Measurements from ENCODE around the gene SMARCB1. TPM values are rescaled to one million over a fixed set of nuclear protein-coding genes. Genes with fewer than 3 reads are reported as not detected.

SMARCB1 gene
- total RNA-seq, 4 donors from 2014 or later, result 33.7 to 61.3 (median 54.7) TPM

DNA sequence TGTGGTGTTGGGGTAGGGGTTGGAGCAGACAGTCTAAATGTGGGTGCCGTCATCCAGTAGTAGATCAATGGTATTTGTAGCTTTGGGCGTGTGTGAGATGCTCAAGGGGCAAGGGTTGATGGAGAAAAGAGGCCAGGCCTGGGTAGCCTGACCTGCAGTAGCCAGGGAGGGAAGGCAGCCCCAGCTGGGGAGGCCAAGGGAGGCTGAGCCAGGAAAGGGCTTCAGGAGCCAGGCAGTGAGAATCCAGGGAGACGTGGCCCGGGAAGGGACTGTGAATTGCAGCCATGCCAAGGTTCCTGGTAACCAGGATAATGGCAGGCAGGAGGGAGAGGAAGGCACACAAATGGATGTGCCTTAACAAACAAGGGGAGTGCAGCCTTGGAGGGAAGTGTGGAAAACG lies 54.5 kb downstream of the SMARCB1 start:
- 68 to 83% methylated on average over 2 to 5 of the region's 5 CpGs for WGBS, 2 donors (ENCODE audit: low coverage in 1 of 2)

DNA sequence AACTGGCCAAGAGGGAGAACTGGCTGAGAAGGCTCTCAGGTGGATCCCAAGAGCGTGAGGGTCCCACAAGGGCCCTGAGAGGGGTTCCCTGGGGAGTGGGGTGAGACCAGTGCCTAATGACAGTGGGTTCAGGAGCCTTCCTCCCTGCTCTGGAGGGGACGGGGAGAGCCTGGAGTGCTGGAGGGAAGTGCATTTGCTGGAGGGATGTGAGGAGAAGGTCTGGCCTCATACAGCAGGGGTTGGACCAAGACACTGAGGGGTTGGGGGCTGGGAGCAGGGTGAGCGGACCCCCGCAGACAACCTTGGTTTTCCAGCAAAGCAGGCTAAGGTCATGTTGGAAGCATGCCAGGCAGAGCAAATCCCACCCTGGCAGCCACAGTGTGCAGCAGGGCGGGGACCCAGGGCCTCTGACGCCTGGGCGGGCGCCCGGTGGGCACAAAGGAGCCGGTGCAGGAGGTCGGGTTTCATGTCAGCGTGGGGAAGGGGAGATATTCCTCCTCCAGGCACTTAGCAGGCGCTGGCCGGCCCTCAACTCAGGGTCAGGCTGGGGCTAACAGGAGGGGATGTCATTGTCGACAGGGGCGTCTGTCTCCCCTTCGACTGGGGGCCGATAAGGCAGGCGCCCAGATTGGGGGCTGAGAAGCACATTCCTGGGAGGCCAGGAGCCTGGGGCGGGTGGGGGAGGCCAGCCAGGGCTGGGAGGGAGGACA lies 55.1 kb downstream of the SMARCB1 start:
- TF ChIP-seq POLR2AphosphoS5 (IDR thresholded peaks at IDR 0.05), result no peak
- TF ChIP-seq EP300 (IDR thresholded peaks at IDR 0.05; ENCODE audit: low read depth), result no peak
- TF ChIP-seq, protein P1, sequence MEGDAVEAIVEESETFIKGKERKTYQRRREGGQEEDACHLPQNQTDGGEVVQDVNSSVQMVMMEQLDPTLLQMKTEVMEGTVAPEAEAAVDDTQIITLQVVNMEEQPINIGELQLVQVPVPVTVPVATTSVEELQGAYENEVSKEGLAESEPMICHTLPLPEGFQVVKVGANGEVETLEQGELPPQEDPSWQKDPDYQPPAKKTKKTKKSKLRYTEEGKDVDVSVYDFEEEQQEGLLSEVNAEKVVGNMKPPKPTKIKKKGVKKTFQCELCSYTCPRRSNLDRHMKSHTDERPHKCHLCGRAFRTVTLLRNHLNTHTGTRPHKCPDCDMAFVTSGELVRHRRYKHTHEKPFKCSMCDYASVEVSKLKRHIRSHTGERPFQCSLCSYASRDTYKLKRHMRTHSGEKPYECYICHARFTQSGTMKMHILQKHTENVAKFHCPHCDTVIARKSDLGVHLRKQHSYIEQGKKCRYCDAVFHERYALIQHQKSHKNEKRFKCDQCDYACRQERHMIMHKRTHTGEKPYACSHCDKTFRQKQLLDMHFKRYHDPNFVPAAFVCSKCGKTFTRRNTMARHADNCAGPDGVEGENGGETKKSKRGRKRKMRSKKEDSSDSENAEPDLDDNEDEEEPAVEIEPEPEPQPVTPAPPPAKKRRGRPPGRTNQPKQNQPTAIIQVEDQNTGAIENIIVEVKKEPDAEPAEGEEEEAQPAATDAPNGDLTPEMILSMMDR (IDR thresholded peaks at IDR 0.05), result no peak
- no peak for TF ChIP-seq POLR2A (IDR thresholded peaks at IDR 0.05)
- Histone ChIP-seq H3K9me3 (no peaks in the 10 kb centered on the region), H3K4me1 (peaks cover 15 to 34% (median 19%) of the 10 kb centered on the region in 4 donors), H3K36me3 (no peaks in the 10 kb centered on the region), H3K27me3 (no peaks in the 10 kb centered on the region), H3K27ac (peak overlapping the region in 2 of 4 donors; percentile 30 to 32), H3K4me3 (no peak overlapping the region)
- intact Hi-C loops (cut with DNase I; ENCODE audit: low total_unique reads), result no loop called here
- in situ Hi-C loops (cut with MboI; ENCODE audit: low pct_ligation_motif_present in 1 of 4, low pct_unique_long_range_greater_than_20kb in 1 of 4, low sequenced_read_pairs in 3 of 4), result loop anchor here in 2 of 4 donors (10.0 to 25.0 kb wide), 2 partner anchors 57 to 305 kb away; partner anchors contain the start of gene SMARCB1 (in 2 of the 2)
- 88 to 100% methylated on average over 1 to 20 of the region's 20 CpGs for WGBS, 2 donors (ENCODE audit: low coverage in 1 of 2)
- DNase-seq, result no peak

More for the DNA sequence above, 54.5 kb downstream of the SMARCB1 start:
- Histone ChIP-seq H3K4me1 (peaks cover 15 to 34% (median 19%) of the 10 kb centered on the region in 4 donors), H3K27me3 (no peaks in the 10 kb centered on the region), H3K27ac (peak overlapping the region in 2 of 4 donors; percentile 30 to 32), H3K36me3 (no peaks in the 10 kb centered on the region), H3K9me3 (no peaks in the 10 kb centered on the region), H3K4me3 (no peak overlapping the region)
- DNase-seq, result no peak
- TF ChIP-seq, protein P1 (IDR thresholded peaks at IDR 0.05), result no peak
- TF ChIP-seq POLR2AphosphoS5 (IDR thresholded peaks at IDR 0.05) (no peak), POLR2A (IDR thresholded peaks at IDR 0.05) (no peak), EP300 (IDR thresholded peaks at IDR 0.05; ENCODE audit: low read depth) (no peak)
- intact Hi-C loops (cut with DNase I; ENCODE audit: low total_unique reads) (no loop called here), in situ Hi-C loops (cut with MboI; ENCODE audit: low pct_ligation_motif_present in 1 of 4, low pct_unique_long_range_greater_than_20kb in 1 of 4, low sequenced_read_pairs in 3 of 4) (loop anchor here in 2 of 4 donors (10.0 to 25.0 kb wide), 2 partner anchors 56 to 304 kb away; partner anchors contain the start of gene SMARCB1 (in 2 of the 2))

DNA sequence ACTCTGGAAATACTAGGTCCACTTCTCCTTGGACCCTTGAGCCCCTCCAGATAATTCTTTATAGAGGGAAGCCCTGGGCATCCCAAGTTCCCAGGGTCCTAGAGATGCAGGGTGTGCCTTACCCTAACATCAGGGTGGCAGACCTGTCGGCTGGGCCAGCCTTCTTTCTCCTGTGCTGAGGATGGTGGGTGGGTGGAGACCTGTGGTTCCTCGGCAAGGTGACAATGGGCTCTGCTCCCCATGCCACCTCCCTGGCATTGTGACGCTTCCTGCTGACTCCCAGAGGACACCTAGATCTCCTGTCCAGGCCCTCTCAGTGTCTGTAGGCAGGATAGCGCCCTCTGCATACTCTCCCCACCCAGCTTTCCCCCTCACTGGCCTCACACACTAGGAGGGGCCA lies 55.8 kb downstream of the SMARCB1 start:
- in situ Hi-C loops (cut with MboI; ENCODE audit: low pct_ligation_motif_present in 1 of 4, low pct_unique_long_range_greater_than_20kb in 1 of 4, low sequenced_read_pairs in 3 of 4), result loop anchor here in 2 of 4 donors (10.0 to 25.0 kb wide), 2 partner anchors 58 to 305 kb away; partner anchors contain the start of gene SMARCB1 (in 2 of the 2)
- H3K27ac ChIP-seq, result peak overlapping the region in 2 of 4 donors; percentile 32 to 80
- 83% methylated on average over 1 to 4 of the region's 4 CpGs for WGBS, 2 donors (ENCODE audit: low coverage in 1 of 2)

DNA sequence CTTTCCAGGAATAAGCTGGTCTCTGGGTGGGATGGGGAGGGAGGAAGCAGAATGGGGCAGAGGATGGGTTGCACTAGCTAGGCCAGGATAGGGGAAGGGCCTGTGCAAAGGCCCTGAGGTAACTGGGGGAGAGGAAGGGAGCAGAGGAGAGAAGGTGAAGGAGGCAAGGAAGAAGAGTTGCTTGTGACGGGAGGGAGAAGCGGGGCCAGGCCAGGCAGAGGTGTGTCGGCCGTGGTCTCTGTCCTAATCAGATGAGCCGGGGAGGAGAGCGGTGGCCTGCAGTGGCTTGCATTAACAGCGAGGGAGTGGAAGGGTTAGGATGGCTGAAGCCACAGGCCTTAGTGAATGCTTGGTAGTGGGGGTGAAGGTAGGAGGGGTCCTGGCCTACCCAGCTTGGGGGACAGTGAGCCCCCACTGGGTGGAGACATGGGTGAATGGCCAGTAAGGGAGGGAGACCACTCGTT lies 58.0 kb downstream of the SMARCB1 start:
- intact Hi-C loops (cut with DNase I; ENCODE audit: low total_unique reads) (no loop called here), in situ Hi-C loops (cut with MboI; ENCODE audit: low pct_ligation_motif_present in 1 of 4, low pct_unique_long_range_greater_than_20kb in 1 of 4, low sequenced_read_pairs in 3 of 4) (loop anchor here in 2 of 4 donors (10.0 to 25.0 kb wide), 2 partner anchors 60 to 307 kb away; partner anchors contain the start of gene SMARCB1 (in 2 of the 2))
- WGBS, 2 donors (ENCODE audit: low coverage in 1 of 2), result 80 to 83% methylated on average over 7 to 8 of the region's 8 CpGs
- Histone ChIP-seq H3K27ac (peak overlapping the region; percentile 21 to 80 (median 58)), H3K4me1 (peaks cover 0 to 25% (median 10%) of the 10 kb centered on the region in 4 donors), H3K36me3 (no peaks in the 10 kb centered on the region), H3K27me3 (no peaks in the 10 kb centered on the region), H3K4me3 (no peak overlapping the region), H3K9me3 (no peaks in the 10 kb centered on the region)
- DNase-seq, result no peak
- TF ChIP-seq, protein P1 (IDR thresholded peaks at IDR 0.05), result no peak
- TF ChIP-seq EP300 (IDR thresholded peaks at IDR 0.05; ENCODE audit: low read depth) (no peak), POLR2AphosphoS5 (IDR thresholded peaks at IDR 0.05) (no peak), POLR2A (IDR thresholded peaks at IDR 0.05) (no peak)

More for the DNA sequence above, 55.8 kb downstream of the SMARCB1 start:
- H3K4me3 ChIP-seq, result no peak overlapping the region
- peaks cover 15 to 34% (median 19%) of the 10 kb centered on the region in 4 donors for H3K4me1 ChIP-seq
- no peak for DNase-seq
- no peaks in the 10 kb centered on the region for H3K9me3 ChIP-seq
- no peaks in the 10 kb centered on the region for H3K27me3 ChIP-seq
- TF ChIP-seq, protein P1 (IDR thresholded peaks at IDR 0.05), result no peak
- TF ChIP-seq POLR2A (IDR thresholded peaks at IDR 0.05) (no peak), POLR2AphosphoS5 (IDR thresholded peaks at IDR 0.05) (no peak), EP300 (IDR thresholded peaks at IDR 0.05; ENCODE audit: low read depth) (no peak)
- no peaks in the 10 kb centered on the region for H3K36me3 ChIP-seq
- intact Hi-C loops (cut with DNase I; ENCODE audit: low total_unique reads), result no loop called here

All from transverse colon (tissue), 4 donors.